ENCODE measurements around the gene GMEB2. TPM values are rescaled to one million over a fixed set of nuclear protein-coding genes. Genes with fewer than 3 reads are reported as not detected.

The GMEB2 gene
- total RNA-seq, 2 donors from 2014 or later, result 18.4 to 27.9 TPM

- Histone ChIP-seq H3K27ac (no peak overlapping the region), H3K4me1 (replicated peaks) (peaks cover 3% of the 10 kb centered on the region), H3K9me3 (no peaks in the 10 kb centered on the region), H3K36me3 (no peaks in the 10 kb centered on the region), H3K4me3 (no peak overlapping the region), H3K27me3 (replicated peaks; ENCODE audit: insufficient read depth) (no peaks in the 10 kb centered on the region)
- intact Hi-C loops (cut with DNase I), result loop anchor here (10.0 kb wide), 1 partner anchor 326 kb away; the partner anchor contains the start of gene SAMD10
- 79% methylated on average over 11 of the region's 11 CpGs for WGBS
- no peak for DNase-seq (ENCODE audit: low spot score)
- TF ChIP-seq POLR2AphosphoS5 (IDR thresholded peaks at IDR 0.05), result no peak
- TF ChIP-seq POLR2A (IDR thresholded peaks at IDR 0.05), result no peak
- TF ChIP-seq CTCF (IDR thresholded peaks at IDR 0.05), result no peak
Observed at GRCh38 chr20:63648895-63649589, 22.1 kb upstream of the GMEB2 start.

GRCh38 chr20:63648190-63648589 lies 21.3 kb upstream of the GMEB2 start:
- intact Hi-C loops (cut with DNase I), result loop anchor here (10.0 kb wide), 1 partner anchor 327 kb away; the partner anchor contains the start of gene SAMD10
- DNase-seq (ENCODE audit: low spot score), result no peak
- WGBS, result 93% methylated on average over 6 of the region's 6 CpGs
- Histone ChIP-seq H3K4me1 (replicated peaks) (no peaks in the 10 kb centered on the region), H3K27ac (no peak overlapping the region), H3K4me3 (no peak overlapping the region), H3K27me3 (replicated peaks; ENCODE audit: insufficient read depth) (no peaks in the 10 kb centered on the region), H3K9me3 (no peaks in the 10 kb centered on the region), H3K36me3 (no peaks in the 10 kb centered on the region)
- TF ChIP-seq POLR2A (IDR thresholded peaks at IDR 0.05) (no peak), POLR2AphosphoS5 (IDR thresholded peaks at IDR 0.05) (no peak), CTCF (IDR thresholded peaks at IDR 0.05) (no peak)

- Histone ChIP-seq H3K27me3 (replicated peaks; ENCODE audit: insufficient read depth) (no peaks in the 10 kb centered on the region), H3K4me1 (replicated peaks) (no peaks in the 10 kb centered on the region), H3K4me3 (no peak overlapping the region), H3K9me3 (no peaks in the 10 kb centered on the region), H3K27ac (no peak overlapping the region), H3K36me3 (no peaks in the 10 kb centered on the region)
- TF ChIP-seq POLR2AphosphoS5 (IDR thresholded peaks at IDR 0.05), result no peak
- no peak for TF ChIP-seq POLR2A (IDR thresholded peaks at IDR 0.05)
- no peak for TF ChIP-seq CTCF (IDR thresholded peaks at IDR 0.05)
- intact Hi-C loops (cut with DNase I), result loop anchor here (10.0 kb wide), 1 partner anchor 330 kb away; the partner anchor contains the start of gene SAMD10
- WGBS, result 95% methylated on average over 4 of the region's 4 CpGs
- no peak for DNase-seq (ENCODE audit: low spot score)
Observed at GRCh38 chr20:63645218-63645617, 18.3 kb upstream of the GMEB2 start.

- Histone ChIP-seq H3K4me3 (no peak overlapping the region), H3K36me3 (no peaks in the 10 kb centered on the region), H3K4me1 (replicated peaks) (no peaks in the 10 kb centered on the region), H3K9me3 (no peaks in the 10 kb centered on the region), H3K27me3 (replicated peaks; ENCODE audit: insufficient read depth) (no peaks in the 10 kb centered on the region), H3K27ac (no peak overlapping the region)
- DNase-seq (ENCODE audit: low spot score), result no peak
- WGBS, result 91% methylated on average over 15 of the region's 15 CpGs
- TF ChIP-seq CTCF (IDR thresholded peaks at IDR 0.05) (no peak), POLR2AphosphoS5 (IDR thresholded peaks at IDR 0.05) (no peak), POLR2A (IDR thresholded peaks at IDR 0.05) (no peak)
- intact Hi-C loops (cut with DNase I), result loop anchor here (10.0 kb wide), 1 partner anchor 331 kb away; the partner anchor contains the start of gene SAMD10
Observed at GRCh38 chr20:63643946-63644345, 17.0 kb upstream of the GMEB2 start.

- 91% methylated on average over 10 of the region's 10 CpGs for WGBS
Observed at GRCh38 chr20:63643499-63643898, 16.6 kb upstream of the GMEB2 start.

More at GRCh38 chr20:63643499-63643898, 16.6 kb upstream of the GMEB2 start:
- H3K9me3 ChIP-seq, result no peaks in the 10 kb centered on the region
- H3K27me3 ChIP-seq (replicated peaks; ENCODE audit: insufficient read depth), result no peaks in the 10 kb centered on the region
- H3K36me3 ChIP-seq, result no peaks in the 10 kb centered on the region
- TF ChIP-seq POLR2A (IDR thresholded peaks at IDR 0.05) (no peak), CTCF (IDR thresholded peaks at IDR 0.05) (no peak), POLR2AphosphoS5 (IDR thresholded peaks at IDR 0.05) (no peak)
- DNase-seq (ENCODE audit: low spot score), result no peak
- H3K27ac ChIP-seq, result no peak overlapping the region
- H3K4me1 ChIP-seq (replicated peaks), result no peaks in the 10 kb centered on the region
- intact Hi-C loops (cut with DNase I), result loop anchor here (10.0 kb wide), 1 partner anchor 331 kb away; the partner anchor contains the start of gene SAMD10
- no peak overlapping the region for H3K4me3 ChIP-seq
